Loucy (cell line): Measurements from ENCODE around the gene DNAH5.

Experiments
- CTCF ChIP-seq: fragments of 200-600 bp; sonication (generic); conservative IDR thresholded peaks from 2 replicates; pipeline ENCODE4 v1.5.1; 2014; ENCODE audit warnings: mild to moderate bottlenecking, antibody characterized with exemption, low read length
- EZH2phosphoT487 ChIP-seq: fragments of 200-600 bp; IDR thresholded peaks from 2 replicates; pipeline ENCODE4 v1.6.1; 2018; ENCODE audit warnings: antibody characterized with exemption, mild to moderate bottlenecking, moderate library complexity, borderline replicate concordance

- TF ChIP-seq CTCF, result no peak
- no peak for TF ChIP-seq EZH2phosphoT487
Observed at GRCh38 chr5:13708432-13708831, 236.1 kb downstream of the DNAH5 start.
